ACC112 (cell line): ENCODE results near the gene INTS6.

Experiments
- H2AFZ ChIP-seq: fragments of 200-600 bp; sonication (generic); one replicate; pipeline ENCODE4 v1.6.0; 2017; ENCODE audit warnings: antibody characterized with exemption, low read length; ENCODE audit not compliant: unreplicated experiment
- H3K27ac ChIP-seq: fragments of 200-600 bp; sonication (generic); 2 replicates; pipeline ENCODE4 v1.5.1; 2014; ENCODE audit warnings: low read depth, mild to moderate bottlenecking, antibody characterized with exemption, low read length, moderate library complexity
- H3K27me3 ChIP-seq: fragments of 200-600 bp; sonication (generic); 2 replicates; pipeline ENCODE4 v1.6.1; 2014; ENCODE audit warnings: mild to moderate bottlenecking, antibody characterized with exemption, low read length, moderate library complexity, mixed read lengths; ENCODE audit not compliant: insufficient read depth
- H3K36me3 ChIP-seq: fragments of 200-600 bp; sonication (generic); 2 replicates; pipeline ENCODE4 v1.6.1; 2016; ENCODE audit warnings: mild to moderate bottlenecking, antibody characterized with exemption, low read length, moderate library complexity, mixed read lengths; ENCODE audit not compliant: insufficient read depth
- H3K4me1 ChIP-seq: fragments of 200-600 bp; sonication (generic); one replicate; pipeline ENCODE4 v1.6.1; 2016; ENCODE audit warnings: low read length, mixed read lengths; ENCODE audit not compliant: insufficient read depth, unreplicated experiment, control insufficient read depth
- H3K4me3 ChIP-seq: fragments of 200-600 bp; sonication (generic); 2 replicates; pipeline ENCODE4 v1.5.1; 2014; ENCODE audit warnings: mild to moderate bottlenecking, low read depth, low read length
- H3K79me2 ChIP-seq: fragments of 200-600 bp; sonication (generic); one replicate; pipeline ENCODE4 v1.6.0; 2016; ENCODE audit warnings: low read length; ENCODE audit not compliant: control insufficient read depth, unreplicated experiment, insufficient read depth

INTS6 gene

GRCh38 chr13:51346397-51346796 lies 106.4 kb downstream of the INTS6 start:
- Histone ChIP-seq H2AFZ (no peak overlapping the region), H3K4me3 (no peak overlapping the region), H3K27me3 (no peaks in the 10 kb centered on the region), H3K79me2 (no peaks in the 10 kb centered on the region), H3K4me1 (peaks cover 10% of the 10 kb centered on the region), H3K36me3 (no peaks in the 10 kb centered on the region), H3K27ac (no peak overlapping the region)

DNA sequence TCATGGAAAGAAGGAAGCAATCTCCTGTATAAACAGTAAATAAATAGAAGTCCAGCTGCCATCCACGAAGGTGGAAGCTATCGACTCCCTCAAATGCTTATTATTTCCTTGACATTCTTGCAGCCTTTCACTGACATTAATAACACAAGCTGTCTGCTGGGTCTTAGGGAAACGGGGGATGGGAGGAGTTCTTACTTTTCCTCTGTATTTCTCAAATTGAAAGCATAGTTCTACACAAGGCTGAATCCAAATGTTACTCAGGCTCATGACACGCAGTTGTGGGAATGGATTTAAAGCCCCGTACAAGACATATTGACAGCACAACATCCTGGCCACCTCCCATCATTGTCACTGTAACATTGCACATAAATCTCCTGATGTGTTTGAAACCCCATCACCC lies 109.4 kb downstream of the INTS6 start:
- Histone ChIP-seq H3K36me3 (no peaks in the 10 kb centered on the region), H3K4me1 (peaks cover 13% of the 10 kb centered on the region), H3K27ac (no peak overlapping the region), H3K27me3 (no peaks in the 10 kb centered on the region), H3K4me3 (no peak overlapping the region), H2AFZ (no peak overlapping the region), H3K79me2 (no peaks in the 10 kb centered on the region)

- Histone ChIP-seq H2AFZ (no peak overlapping the region), H3K4me1 (peaks cover 13% of the 10 kb centered on the region), H3K36me3 (no peaks in the 10 kb centered on the region), H3K27ac (no peak overlapping the region), H3K27me3 (no peaks in the 10 kb centered on the region), H3K79me2 (no peaks in the 10 kb centered on the region), H3K4me3 (no peak overlapping the region)
Observed at GRCh38 chr13:51342706-51343105, 110.1 kb downstream of the INTS6 start.

- H3K4me3 ChIP-seq = no peak overlapping the region
- H3K79me2 ChIP-seq = no peaks in the 10 kb centered on the region
- peaks cover 13% of the 10 kb centered on the region for H3K4me1 ChIP-seq
- no peak overlapping the region for H3K27ac ChIP-seq
- H3K27me3 ChIP-seq = no peaks in the 10 kb centered on the region
- H3K36me3 ChIP-seq = no peaks in the 10 kb centered on the region
- H2AFZ ChIP-seq = no peak overlapping the region
Observed at GRCh38 chr13:51341791-51342190, 111.0 kb downstream of the INTS6 start.

GRCh38 chr13:51341232-51341631 lies 111.6 kb downstream of the INTS6 start:
- Histone ChIP-seq H3K4me1 (peaks cover 13% of the 10 kb centered on the region), H3K4me3 (no peak overlapping the region), H3K27me3 (no peaks in the 10 kb centered on the region), H3K79me2 (no peaks in the 10 kb centered on the region), H3K36me3 (no peaks in the 10 kb centered on the region), H2AFZ (no peak overlapping the region), H3K27ac (no peak overlapping the region)

DNA sequence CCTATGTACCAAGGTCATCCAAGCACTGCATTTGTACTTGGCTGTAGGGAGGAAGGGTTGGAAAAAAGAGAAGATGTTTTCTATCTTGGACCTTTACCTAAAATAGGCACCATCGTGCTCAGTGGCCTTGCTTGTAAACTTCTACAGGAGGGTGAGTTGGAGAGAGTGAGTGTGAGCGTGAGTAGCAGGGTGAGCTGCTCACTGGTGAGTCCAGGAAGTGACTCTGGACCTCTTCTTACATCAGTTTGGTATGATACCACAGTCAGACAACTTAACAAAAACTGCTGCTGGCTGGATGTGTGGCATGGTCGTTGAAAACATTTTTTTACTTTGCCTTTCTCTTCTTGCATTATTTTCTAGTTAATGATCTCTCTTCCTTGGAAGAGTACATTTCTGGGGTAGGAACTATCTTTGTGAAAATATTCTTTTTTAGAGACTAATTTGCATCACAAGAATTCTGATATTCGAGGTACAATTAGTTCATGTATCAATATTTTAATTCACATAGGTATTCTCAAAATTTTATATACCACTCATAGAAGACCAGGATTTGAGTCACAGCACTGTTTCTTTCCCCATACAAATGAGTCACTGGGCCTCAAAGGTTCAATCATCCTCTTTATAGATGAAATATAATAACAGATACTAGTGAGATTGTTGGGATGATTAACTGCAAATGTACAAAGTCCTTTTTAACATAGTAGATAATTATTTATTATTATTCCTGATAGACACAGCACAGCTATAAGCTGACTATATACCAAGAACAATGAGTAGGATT lies 112.7 kb downstream of the INTS6 start:
- H3K79me2 ChIP-seq = no peaks in the 10 kb centered on the region
- H3K36me3 ChIP-seq = no peaks in the 10 kb centered on the region
- H2AFZ ChIP-seq = no peak overlapping the region
- peaks cover 13% of the 10 kb centered on the region for H3K4me1 ChIP-seq
- H3K27me3 ChIP-seq = no peaks in the 10 kb centered on the region
- H3K4me3 ChIP-seq = no peak overlapping the region
- no peak overlapping the region for H3K27ac ChIP-seq

GRCh38 chr13:51339354-51339753 lies 113.5 kb downstream of the INTS6 start, which contains the start of gene SERPINE3:
Gene SERPINE3 (plus strand): TSS chr13:51339691. CDS start chr13:51341092, 1,401 bp downstream.
- Histone ChIP-seq H3K4me1 (peaks cover 13% of the 10 kb centered on the region), H2AFZ (no peak within 1 kb of the TSS), H3K36me3 (no peaks in the 10 kb centered on the region), H3K27ac (no peak within 1 kb of the TSS), H3K4me3 (no peak within 1 kb of the TSS), H3K79me2 (no peaks in the 10 kb centered on the region), H3K27me3 (no peaks in the 10 kb centered on the region)

DNA sequence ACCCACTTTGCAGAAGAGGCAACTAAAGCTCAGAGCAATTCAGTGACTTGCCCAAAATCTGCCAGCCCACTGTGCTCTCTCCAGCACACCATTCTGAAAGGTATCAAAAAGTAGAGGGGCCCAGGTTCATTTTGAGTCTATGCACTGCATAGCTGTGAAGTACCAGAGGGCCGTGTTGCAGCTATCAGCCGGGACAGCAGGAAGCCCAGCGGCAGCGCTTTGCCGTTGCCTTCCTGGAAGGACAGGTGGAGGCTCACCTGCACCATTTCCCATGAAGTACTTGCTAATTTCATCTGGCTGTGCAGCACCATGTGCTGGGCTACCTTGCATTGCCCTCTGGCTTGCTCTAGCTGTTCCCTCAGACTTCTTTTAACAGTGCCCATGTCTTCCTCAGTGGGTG lies 116.1 kb downstream of the INTS6 start:
- H2AFZ ChIP-seq = no peak overlapping the region
- H3K36me3 ChIP-seq = no peaks in the 10 kb centered on the region
- H3K27ac ChIP-seq = no peak overlapping the region
- H3K4me3 ChIP-seq = no peak overlapping the region
- H3K79me2 ChIP-seq = no peaks in the 10 kb centered on the region
- peaks cover 3% of the 10 kb centered on the region for H3K4me1 ChIP-seq
- no peaks in the 10 kb centered on the region for H3K27me3 ChIP-seq

- no peaks in the 10 kb centered on the region for H3K36me3 ChIP-seq
- H3K79me2 ChIP-seq = no peaks in the 10 kb centered on the region
- H3K4me1 ChIP-seq = no peaks in the 10 kb centered on the region
- no peak overlapping the region for H3K27ac ChIP-seq
- no peak overlapping the region for H2AFZ ChIP-seq
- no peak overlapping the region for H3K4me3 ChIP-seq
- H3K27me3 ChIP-seq = no peaks in the 10 kb centered on the region
Observed at GRCh38 chr13:51333826-51334225, 119.0 kb downstream of the INTS6 start.

- no peaks in the 10 kb centered on the region for H3K4me1 ChIP-seq
- H3K4me3 ChIP-seq = no peak overlapping the region
- H3K79me2 ChIP-seq = no peaks in the 10 kb centered on the region
- H3K27ac ChIP-seq = no peak overlapping the region
- no peaks in the 10 kb centered on the region for H3K36me3 ChIP-seq
- no peaks in the 10 kb centered on the region for H3K27me3 ChIP-seq
- no peak overlapping the region for H2AFZ ChIP-seq
Observed at GRCh38 chr13:51333421-51333820, 119.4 kb downstream of the INTS6 start.

DNA sequence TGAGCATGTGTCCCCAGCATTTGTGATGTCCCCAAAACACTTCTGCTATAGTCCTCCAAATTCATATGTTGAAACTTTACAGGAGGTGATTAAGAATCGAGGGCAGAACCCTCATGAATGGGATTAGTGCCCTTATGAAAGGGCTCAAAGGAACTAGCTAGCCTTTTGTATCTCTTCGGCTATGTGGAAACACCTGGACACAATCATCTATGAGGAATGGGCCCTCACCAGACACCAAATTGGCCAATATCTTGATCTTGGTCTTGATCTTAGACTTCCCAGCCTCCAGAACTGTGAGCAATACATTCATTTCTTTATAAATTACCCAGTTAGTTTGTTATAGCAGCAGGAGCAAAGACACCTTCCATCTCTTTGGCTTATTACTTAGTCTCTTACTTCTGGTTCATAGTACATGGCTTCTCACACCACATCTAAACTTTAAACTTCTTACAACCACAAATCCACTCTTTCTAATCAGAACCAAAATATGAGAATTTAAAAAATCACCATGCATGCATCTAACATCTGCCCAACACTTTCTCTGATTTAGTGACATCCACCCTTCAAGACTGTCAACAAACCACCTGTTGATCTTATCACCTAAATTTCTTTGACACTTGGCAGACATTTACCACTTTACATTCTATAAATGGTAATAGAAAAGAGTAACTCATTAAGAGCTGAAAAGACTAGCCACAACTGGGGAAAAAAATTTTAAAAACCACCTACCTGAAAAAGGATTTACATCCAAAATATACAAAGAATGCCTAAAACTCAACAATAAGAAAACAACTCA lies 120.1 kb downstream of the INTS6 start:
- Histone ChIP-seq H3K36me3 (no peaks in the 10 kb centered on the region), H3K4me1 (no peaks in the 10 kb centered on the region), H3K79me2 (no peaks in the 10 kb centered on the region)

More for the DNA sequence above, 120.1 kb downstream of the INTS6 start:
- H3K27ac ChIP-seq = no peak overlapping the region
- no peak overlapping the region for H2AFZ ChIP-seq
- no peaks in the 10 kb centered on the region for H3K27me3 ChIP-seq
- no peak overlapping the region for H3K4me3 ChIP-seq
